GM18519 (cell line): Measurements from ENCODE around the gene B4GALT3.

Source experiments
- ATAC-seq: cut with Tn5 transposase; IDR thresholded peaks from one replicate; pipeline ENCODE4 v1.9.1; 2021; ENCODE audit warnings: mild to moderate bottlenecking, moderate library complexity; ENCODE audit not compliant: unreplicated experiment, low FRiP score

Gene B4GALT3

GRCh38 chr1:161164901-161165610 lies 12.3 kb downstream of the B4GALT3 start:
- ATAC-seq = no peak

GRCh38 chr1:161163793-161164192 lies 13.5 kb downstream of the B4GALT3 start:
- ATAC-seq = no peak

GRCh38 chr1:161162806-161163205 lies 14.5 kb downstream of the B4GALT3 start:
- no peak for ATAC-seq

GRCh38 chr1:161162052-161162451 lies 15.3 kb downstream of the B4GALT3 start:
- no peak for ATAC-seq

DNA sequence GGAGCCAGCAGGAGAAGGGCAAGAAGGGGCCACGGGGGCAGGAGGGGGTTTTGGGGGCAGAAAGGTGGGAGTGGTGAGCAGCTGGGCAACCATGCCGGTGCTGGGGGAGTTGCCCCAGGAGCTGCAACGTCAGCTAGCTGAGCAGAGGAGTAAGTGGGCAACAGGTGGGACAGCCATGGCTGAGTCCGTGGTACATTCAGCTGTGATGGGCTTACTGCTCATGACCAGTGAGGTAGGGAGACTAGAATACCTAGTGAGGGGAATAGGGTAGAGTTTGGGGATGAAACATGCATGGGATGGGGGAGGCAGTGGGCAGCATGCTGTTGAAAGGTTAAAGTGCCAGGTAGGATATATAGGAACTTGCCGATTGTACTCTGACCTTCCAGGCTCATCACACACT lies 15.7 kb downstream of the B4GALT3 start:
- ATAC-seq = no peak

GRCh38 chr1:161160671-161161145 lies 16.6 kb downstream of the B4GALT3 start:
- ATAC-seq = no peak

GRCh38 chr1:161159913-161160243 lies 17.4 kb downstream of the B4GALT3 start:
- no peak for ATAC-seq

DNA sequence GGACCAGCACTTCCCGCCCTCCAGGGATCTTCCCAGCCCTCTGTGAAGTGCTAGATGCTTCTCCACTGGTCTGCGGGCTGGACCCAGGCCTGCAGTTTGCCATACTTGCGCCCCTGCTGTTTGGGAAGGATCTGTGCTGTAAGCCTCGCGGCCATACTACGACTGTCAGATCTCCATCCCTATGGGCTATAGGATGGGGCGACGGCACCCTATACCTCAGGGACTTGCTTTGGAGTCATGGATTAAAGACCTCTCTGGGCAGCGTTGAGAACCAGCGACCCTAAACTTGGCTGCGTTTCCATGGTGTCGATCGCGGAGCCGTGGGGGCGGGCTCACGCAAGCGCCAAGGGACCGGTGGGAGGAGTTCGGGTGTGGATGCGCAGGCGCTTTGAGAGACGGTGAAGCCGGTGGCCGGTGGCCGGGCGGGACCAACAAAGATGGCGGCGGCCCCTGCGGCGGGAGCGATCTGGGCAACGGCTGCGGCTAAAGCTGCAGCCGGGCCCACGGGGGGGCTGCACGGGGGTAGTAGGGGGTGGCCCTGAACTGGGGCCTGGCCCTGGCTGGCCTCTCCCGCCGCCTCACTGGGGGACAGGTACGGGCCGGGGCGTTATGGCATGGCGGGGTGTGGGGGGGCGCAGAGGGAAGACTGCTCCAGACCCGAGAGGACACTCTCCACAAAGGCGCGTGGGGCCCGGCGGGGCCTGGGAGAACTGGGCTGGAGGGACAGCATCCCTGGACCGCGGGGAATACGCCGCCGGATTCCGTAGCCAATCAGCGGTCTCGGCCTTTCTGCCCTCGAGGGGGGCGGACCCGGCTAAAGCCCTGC lies 18.0 kb downstream of the B4GALT3 start, which contains the start of gene USP21:
USP21 (plus strand) TSS at position 414 of the 826 bp plus-strand sequence. CDS start 1,141 bp downstream, outside the sequence.
- peak; percentile 64 for ATAC-seq

GRCh38 chr1:161158316-161159010 lies 18.8 kb downstream of the B4GALT3 start:
- no peak for ATAC-seq

DNA sequence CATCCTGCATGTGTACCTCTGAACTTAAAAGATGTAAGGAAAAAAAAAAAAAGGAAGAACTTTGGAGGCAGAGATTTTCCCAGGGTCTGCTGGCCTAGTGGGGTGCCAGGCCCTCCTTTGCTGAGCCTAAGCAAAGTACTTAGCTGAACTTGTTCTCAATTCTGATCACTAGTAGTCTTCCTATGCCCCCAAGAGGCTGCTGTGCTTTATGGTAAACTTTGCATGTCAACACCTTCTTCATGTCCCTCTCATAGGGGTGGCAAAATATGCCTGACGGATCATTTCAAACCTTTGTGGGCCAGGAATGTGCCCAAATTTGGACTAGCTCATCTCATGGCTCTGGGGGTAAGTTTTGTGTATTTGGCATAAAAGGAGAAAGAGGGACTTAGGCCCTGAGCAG lies 19.4 kb downstream of the B4GALT3 start:
- no peak for ATAC-seq

GRCh38 chr1:161153682-161154337 lies 23.5 kb downstream of the B4GALT3 start, which contains the start of gene UFC1:
TSS of gene UFC1 (plus strand) at chr1:161153978. CDS start at chr1:161153998, 20 bp downstream.
- no peak for ATAC-seq

DNA sequence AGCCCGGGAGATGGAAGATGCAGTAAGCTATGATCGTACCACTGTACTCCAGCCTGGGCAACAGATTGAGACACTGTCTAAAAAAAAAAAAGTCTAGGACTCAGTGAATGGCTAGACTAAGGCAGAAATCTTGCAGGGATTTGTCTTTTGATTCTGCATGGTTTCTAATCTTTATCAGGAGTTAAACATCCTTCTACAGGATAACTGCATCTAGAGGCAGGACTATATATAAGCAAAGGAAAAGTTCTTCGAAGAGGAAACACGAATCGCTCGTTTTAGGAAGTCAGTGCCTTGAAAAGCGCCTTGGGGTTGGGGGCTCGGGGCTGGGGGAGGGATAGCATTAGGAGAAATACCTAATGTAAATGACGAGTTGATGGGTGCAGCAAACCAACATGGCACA lies 24.1 kb downstream of the B4GALT3 start:
- no peak for ATAC-seq

DNA sequence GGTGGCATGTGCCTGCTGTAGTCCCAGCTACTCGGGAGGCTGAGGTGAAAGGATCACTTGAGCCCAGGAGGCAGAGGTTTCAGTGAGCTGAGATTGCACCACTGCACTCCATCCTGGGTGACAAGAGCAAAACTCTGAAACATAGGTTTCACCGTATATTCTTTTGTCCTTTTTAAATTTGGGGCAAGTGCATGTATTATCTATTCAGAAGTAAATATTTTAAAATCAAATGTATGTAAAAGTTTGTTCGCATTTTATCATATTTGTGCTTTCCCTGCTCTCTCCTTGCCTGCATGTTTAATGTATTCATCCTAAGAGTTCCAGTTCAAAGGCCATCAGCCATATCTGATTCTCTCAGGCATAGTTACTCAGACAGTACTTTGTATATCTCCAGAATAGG lies 31.5 kb downstream of the B4GALT3 start:
- ATAC-seq = no peak

DNA sequence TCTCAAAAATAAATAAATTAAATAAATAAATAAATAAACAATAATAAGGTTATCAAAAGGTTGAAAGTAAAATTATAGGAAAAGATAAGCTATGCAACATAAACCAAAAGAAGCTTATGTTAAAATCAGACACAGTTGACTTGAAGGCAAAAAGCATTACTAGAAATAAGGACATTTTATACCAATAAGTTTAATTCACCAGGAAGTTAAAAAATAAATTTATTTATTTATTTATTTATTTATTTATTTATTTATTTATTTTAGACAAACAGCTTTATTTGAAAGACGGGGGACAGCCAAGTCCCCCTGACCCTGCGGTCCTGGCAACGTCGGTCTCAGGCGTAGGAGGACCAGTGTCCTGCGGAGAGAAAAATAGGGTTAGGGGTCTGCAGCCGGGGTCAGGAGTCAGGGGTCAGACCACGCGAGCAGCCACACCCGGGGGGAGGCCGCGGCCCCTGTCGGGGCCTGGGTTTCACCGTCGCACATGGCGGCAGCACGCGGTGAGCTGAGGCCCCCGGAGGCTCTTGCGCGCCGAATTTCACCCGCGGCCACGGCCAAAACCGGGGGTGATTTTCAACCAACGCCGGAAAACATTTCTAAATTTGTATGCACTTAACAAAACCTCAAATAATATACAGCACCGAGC lies 36.4 kb downstream of the B4GALT3 start:
- no peak for ATAC-seq

GRCh38 chr1:161139766-161140165 lies 37.5 kb downstream of the B4GALT3 start:
- no peak for ATAC-seq

DNA sequence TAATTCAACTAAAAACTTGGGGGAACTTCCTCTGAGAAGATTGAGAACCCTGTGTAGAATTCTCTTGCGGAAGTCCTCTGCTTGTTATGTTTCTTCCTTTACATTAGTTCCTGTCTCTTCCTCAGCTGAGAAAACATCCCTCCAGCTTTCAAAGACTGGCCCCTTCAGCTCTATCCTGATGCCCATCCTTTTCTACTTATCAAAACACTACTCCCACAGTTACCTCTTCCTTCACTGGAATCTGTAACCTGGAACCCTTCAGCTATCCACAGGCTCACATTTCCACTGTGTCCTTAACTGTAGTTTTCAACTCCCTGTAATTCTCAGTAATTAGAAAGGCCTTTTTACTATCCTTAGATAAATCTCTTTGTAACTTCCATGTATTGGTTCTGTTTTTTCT lies 38.9 kb downstream of the B4GALT3 start:
- no peak for ATAC-seq

GRCh38 chr1:161137881-161138280 lies 39.4 kb downstream of the B4GALT3 start:
- ATAC-seq = no peak

GRCh38 chr1:161133220-161133740 lies 44.0 kb downstream of the B4GALT3 start:
- ATAC-seq = no peak

- ATAC-seq = peak; percentile 91
Measured at GRCh38 chr1:161132410-161133219, 44.7 kb downstream of the B4GALT3 start, which contains the start of gene DEDD. TSS of gene DEDD (minus strand) at chr1:161132667. CDS start at chr1:161124462, 8,205 bp downstream.
